ENCODE results near the gene SORBS2. TPM values are rescaled to one million over a fixed set of nuclear protein-coding genes. Genes with fewer than 3 reads are reported as not detected.

SORBS2 gene
- total RNA-seq, 4 donors from 2014 or later, result 45.3 to 135 (median 76.2) TPM

DNA sequence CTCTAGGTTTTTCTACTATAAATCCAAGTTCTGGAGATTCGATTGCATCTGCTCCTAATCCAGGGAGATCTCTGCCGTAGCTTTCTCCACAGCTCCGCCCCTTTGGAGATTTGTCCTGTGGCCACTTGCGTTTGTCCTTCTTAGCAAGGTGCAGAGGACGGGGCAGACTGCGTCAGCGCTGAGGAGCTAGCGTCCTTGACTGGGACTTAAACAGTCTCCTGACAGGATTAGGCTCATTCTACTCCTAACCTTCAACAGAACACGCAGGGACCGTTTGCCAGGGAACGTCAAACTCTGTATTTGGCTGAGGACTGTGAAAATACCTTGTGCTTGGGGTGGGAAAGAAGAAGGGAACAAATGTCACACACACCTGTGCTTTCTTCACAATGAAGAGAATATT is 38.6 kb downstream of the SORBS2 start:
- peak overlapping the region in 1 of 4 donors; percentile 41 for H3K4me3 ChIP-seq
- H3K4me1 ChIP-seq, result peaks cover 0 to 27% (median 5%) of the 10 kb centered on the region in 4 donors
- DNase-seq (ENCODE audit: low spot score in 2 of 2), result no peak

DNA sequence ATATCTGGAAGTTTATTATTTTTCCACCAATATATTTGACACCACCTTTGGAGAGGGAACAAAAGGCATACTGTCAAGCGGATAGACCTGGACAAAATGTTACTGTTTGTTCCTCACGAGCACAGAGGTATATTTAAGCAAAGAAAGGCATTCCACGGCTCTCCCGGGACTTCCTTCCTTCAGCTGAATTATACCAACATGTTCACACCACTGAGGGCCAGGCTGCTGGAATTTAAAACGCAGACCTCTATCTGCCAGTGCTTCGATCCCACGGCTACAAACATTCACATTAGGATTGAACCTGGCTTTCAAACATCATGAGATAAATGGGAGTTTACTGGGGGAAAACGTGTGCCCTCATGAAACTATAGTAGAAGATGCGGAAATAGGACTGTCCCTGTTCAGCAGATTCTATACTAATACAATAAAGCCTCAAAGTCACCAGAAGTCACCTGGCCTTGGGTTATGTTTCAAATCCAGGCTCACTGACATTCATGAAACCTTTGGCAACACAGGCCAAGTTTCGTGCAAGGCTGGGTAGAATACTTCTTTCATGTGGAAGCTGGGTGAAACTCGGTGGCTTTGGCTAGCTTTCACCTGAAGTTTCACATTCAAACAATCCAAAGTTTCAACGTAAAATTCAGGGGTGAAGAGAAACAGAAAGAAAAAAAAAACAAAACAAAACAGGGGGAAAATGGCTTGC is 39.5 kb downstream of the SORBS2 start:
- no peaks in the 10 kb centered on the region for H3K27me3 ChIP-seq
- no peak for TF ChIP-seq EP300 (IDR thresholded peaks at IDR 0.05)
- no peak for TF ChIP-seq POLR2A (IDR thresholded peaks at IDR 0.05)
- TF ChIP-seq, protein P1, sequence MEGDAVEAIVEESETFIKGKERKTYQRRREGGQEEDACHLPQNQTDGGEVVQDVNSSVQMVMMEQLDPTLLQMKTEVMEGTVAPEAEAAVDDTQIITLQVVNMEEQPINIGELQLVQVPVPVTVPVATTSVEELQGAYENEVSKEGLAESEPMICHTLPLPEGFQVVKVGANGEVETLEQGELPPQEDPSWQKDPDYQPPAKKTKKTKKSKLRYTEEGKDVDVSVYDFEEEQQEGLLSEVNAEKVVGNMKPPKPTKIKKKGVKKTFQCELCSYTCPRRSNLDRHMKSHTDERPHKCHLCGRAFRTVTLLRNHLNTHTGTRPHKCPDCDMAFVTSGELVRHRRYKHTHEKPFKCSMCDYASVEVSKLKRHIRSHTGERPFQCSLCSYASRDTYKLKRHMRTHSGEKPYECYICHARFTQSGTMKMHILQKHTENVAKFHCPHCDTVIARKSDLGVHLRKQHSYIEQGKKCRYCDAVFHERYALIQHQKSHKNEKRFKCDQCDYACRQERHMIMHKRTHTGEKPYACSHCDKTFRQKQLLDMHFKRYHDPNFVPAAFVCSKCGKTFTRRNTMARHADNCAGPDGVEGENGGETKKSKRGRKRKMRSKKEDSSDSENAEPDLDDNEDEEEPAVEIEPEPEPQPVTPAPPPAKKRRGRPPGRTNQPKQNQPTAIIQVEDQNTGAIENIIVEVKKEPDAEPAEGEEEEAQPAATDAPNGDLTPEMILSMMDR (IDR thresholded peaks at IDR 0.05), result no peak
- H3K4me1 ChIP-seq, result peaks cover 0 to 27% (median 5%) of the 10 kb centered on the region in 4 donors
- peaks cover 0 to 10% (median 0%) of the 10 kb centered on the region in 4 donors for H3K9me3 ChIP-seq
- peak overlapping the region in 3 of 4 donors; percentile 8 to 61 (median 48) for H3K27ac ChIP-seq
- peak overlapping the region in 1 of 4 donors; percentile 7 for H3K4me3 ChIP-seq
- WGBS, 2 donors, result 62 to 68% methylated on average over 12 of the region's 12 CpGs
- H3K36me3 ChIP-seq, result no peaks in the 10 kb centered on the region
- DNase-seq (ENCODE audit: low spot score in 2 of 2), result no peak

More for the DNA sequence above, 38.6 kb downstream of the SORBS2 start:
- WGBS, 2 donors, result 60 to 72% methylated on average over 11 of the region's 11 CpGs
- peak in 1 of 2 donors; percentile 63 for TF ChIP-seq EP300 (IDR thresholded peaks at IDR 0.05)
- TF ChIP-seq POLR2A (IDR thresholded peaks at IDR 0.05), result no peak
- TF ChIP-seq, protein P1 (IDR thresholded peaks at IDR 0.05), result no peak
- H3K9me3 ChIP-seq, result peaks cover 0 to 10% (median 0%) of the 10 kb centered on the region in 4 donors
- H3K36me3 ChIP-seq, result no peaks in the 10 kb centered on the region
- H3K27ac ChIP-seq, result peak overlapping the region in 2 of 4 donors; percentile 61 to 78
- no peaks in the 10 kb centered on the region for H3K27me3 ChIP-seq

DNA sequence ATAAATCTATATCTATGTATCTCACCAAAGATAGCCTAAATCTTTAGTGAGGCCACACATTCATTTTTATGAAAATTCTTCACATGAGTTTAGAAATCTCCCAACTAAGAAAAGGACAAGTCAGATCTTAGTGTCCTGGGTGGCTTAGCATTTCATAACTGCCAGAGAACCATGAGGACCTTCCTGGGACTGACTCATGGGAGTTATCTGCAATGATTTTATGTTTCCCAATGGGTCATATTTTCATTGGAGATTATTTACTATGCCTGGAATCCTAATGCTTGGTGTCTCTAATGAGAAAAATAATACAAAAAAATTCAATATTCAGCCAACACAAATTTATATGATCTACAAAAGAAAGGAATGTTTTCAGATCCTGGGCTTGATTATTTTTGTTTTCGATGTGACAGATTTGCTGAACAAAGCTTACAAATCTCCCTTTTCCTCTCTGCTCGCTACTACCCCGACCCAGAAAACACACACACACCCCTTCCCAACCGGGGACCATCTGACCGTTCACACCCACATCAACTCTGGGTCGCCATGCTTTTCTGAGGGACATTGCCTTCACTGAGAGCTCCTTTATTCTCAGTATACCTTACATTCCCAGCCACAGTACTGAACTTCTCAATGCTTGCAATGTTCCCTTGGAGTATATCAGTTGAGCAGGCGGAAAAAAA is 40.1 kb downstream of the SORBS2 start:
- no peak for DNase-seq (ENCODE audit: low spot score in 2 of 2)
- 43 to 49% methylated on average over 7 of the region's 7 CpGs for WGBS, 2 donors
- Histone ChIP-seq H3K27ac (peak overlapping the region in 2 of 4 donors; percentile 48 to 61), H3K36me3 (no peaks in the 10 kb centered on the region), H3K27me3 (no peaks in the 10 kb centered on the region), H3K9me3 (peaks cover 0 to 10% (median 0%) of the 10 kb centered on the region in 4 donors), H3K4me3 (peak overlapping the region in 1 of 4 donors; percentile 7), H3K4me1 (peaks cover 0 to 27% (median 5%) of the 10 kb centered on the region in 4 donors)
- TF ChIP-seq EP300 (IDR thresholded peaks at IDR 0.05) (no peak), POLR2A (IDR thresholded peaks at IDR 0.05) (no peak)
- TF ChIP-seq, protein P1 (IDR thresholded peaks at IDR 0.05), result no peak

DNA sequence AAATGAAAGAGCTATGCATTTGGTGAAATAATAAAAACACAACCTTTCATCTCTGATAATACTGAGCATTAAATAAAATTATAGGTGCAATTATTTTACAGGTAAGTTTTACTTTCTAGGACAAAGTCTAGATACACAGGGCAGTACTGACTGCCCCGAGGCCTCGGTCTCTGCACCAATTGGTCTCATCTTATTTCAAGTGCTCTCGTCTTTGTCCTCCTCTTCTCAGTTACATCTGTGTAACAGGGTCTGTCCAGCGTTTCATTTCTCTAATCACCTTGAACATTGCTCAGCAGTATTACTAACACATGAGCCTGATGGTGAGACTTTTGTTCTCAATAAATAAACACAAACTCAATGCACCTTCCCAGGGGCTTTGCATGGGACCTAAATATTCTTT is 44.5 kb downstream of the SORBS2 start:
- 82 to 94% methylated on average over 4 of the region's 4 CpGs for WGBS, 2 donors
- H3K4me3 ChIP-seq, result no peak overlapping the region
- no peaks in the 10 kb centered on the region for H3K27me3 ChIP-seq
- no peak for TF ChIP-seq EP300 (IDR thresholded peaks at IDR 0.05)
- TF ChIP-seq, protein P1 (IDR thresholded peaks at IDR 0.05), result no peak
- no peak for TF ChIP-seq POLR2A (IDR thresholded peaks at IDR 0.05)
- peaks cover 0 to 10% (median 0%) of the 10 kb centered on the region in 4 donors for H3K9me3 ChIP-seq
- no peak for DNase-seq (ENCODE audit: low spot score in 2 of 2)
- H3K4me1 ChIP-seq, result peaks cover 0 to 5% (median 0%) of the 10 kb centered on the region in 4 donors
- no peak overlapping the region for H3K27ac ChIP-seq
- H3K36me3 ChIP-seq, result no peaks in the 10 kb centered on the region

DNA sequence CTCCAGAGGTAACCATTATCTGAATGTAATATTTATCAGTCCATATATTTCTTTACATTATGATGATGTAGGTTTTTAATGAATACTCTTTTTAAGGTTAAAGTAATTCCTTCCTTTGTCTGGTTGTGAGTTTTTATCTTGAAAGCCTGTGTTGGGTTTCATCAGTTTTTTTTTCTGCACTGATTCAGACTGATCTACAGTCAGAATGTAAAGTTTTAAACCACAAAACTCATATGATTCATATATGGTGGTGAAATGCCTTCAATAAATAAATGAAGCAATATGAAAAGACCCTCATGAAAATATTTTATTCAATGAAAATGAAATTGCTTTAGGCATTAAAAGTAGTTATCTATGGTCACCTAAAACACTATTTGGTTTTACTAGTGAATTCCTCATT is 47.1 kb downstream of the SORBS2 start:
- peaks cover 0 to 4% (median 0%) of the 10 kb centered on the region in 4 donors for H3K9me3 ChIP-seq
- H3K27me3 ChIP-seq, result no peaks in the 10 kb centered on the region
- no peaks in the 10 kb centered on the region for H3K36me3 ChIP-seq
- H3K4me3 ChIP-seq, result no peak overlapping the region
- no peak for TF ChIP-seq EP300 (IDR thresholded peaks at IDR 0.05)
- TF ChIP-seq, protein P1 (IDR thresholded peaks at IDR 0.05), result no peak
- no peak for TF ChIP-seq POLR2A (IDR thresholded peaks at IDR 0.05)
- DNase-seq (ENCODE audit: low spot score in 2 of 2), result no peak
- H3K4me1 ChIP-seq, result peaks cover 0 to 4% (median 0%) of the 10 kb centered on the region in 4 donors
- no peak overlapping the region for H3K27ac ChIP-seq

All from tibial nerve (tissue), 4 donors.